Endothelial cell of hepatic sinusoid (primary cell): ENCODE results near the gene PPP2R1B.
"Not testable (repeated sequence)": the region's sequence is repeated elsewhere in the genome, so short reads cannot be mapped to it uniquely, and the experiment has no call there.

ENCODE experiments used
- in situ Hi-C: cut with HindIII; loops from 2 replicates; pipeline ENCODE4 v1.10.0; 2017; ENCODE audit warnings: low sequenced_read_pairs

Gene PPP2R1B

GRCh38 chr11:111785076-111785475 lies 18.9 kb upstream of the PPP2R1B start:
- in situ Hi-C loops, result loop anchor here (5.0 kb wide), 1 partner anchor 198 kb away; no protein-coding TSS in a partner anchor

- in situ Hi-C loops, result not testable (repeated sequence)
Observed at GRCh38 chr11:111784311-111784710, 18.1 kb upstream of the PPP2R1B start.

- in situ Hi-C loops, result no loop called here
Observed at GRCh38 chr11:111782109-111782741, 16.0 kb upstream of the PPP2R1B start.

- in situ Hi-C loops, result loop anchor here (5.0 kb wide), 1 partner anchor 68 kb away; no protein-coding TSS in a partner anchor
Observed at GRCh38 chr11:111779118-111779517, 12.9 kb upstream of the PPP2R1B start.

- in situ Hi-C loops, result loop anchor here (5.0 kb wide), 1 partner anchor 69 kb away; no protein-coding TSS in a partner anchor
Observed at GRCh38 chr11:111778047-111778558, 11.9 kb upstream of the PPP2R1B start.

GRCh38 chr11:111777094-111778046 lies 11.2 kb upstream of the PPP2R1B start:
- in situ Hi-C loops, result loop anchor here (5.0 kb wide), 1 partner anchor 70 kb away; no protein-coding TSS in a partner anchor

GRCh38 chr11:111776398-111777093 lies 10.4 kb upstream of the PPP2R1B start:
- in situ Hi-C loops, result loop anchor here (5.0 kb wide), 1 partner anchor 71 kb away; no protein-coding TSS in a partner anchor

- in situ Hi-C loops, result loop anchor here (5.0 kb wide), 1 partner anchor 72 kb away; no protein-coding TSS in a partner anchor
Observed at GRCh38 chr11:111774955-111775710, 8.9 kb upstream of the PPP2R1B start.

- in situ Hi-C loops, result no loop called here
Observed at GRCh38 chr11:111772535-111772934, 6.3 kb upstream of the PPP2R1B start.

- in situ Hi-C loops, result not testable (repeated sequence)
Observed at GRCh38 chr11:111771205-111771604, 5.0 kb upstream of the PPP2R1B start.

GRCh38 chr11:111770581-111771134 lies 4.5 kb upstream of the PPP2R1B start:
- in situ Hi-C loops, result no loop called here

GRCh38 chr11:111766834-111767142 lies 599 bp upstream of the PPP2R1B start:
- in situ Hi-C loops, result no loop called here

- in situ Hi-C loops, result no loop called here
Observed at GRCh38 chr11:111765320-111765983, 737 bp downstream of the PPP2R1B start.

- in situ Hi-C loops, result loop anchor here (5.0 kb wide), 1 partner anchor 37 kb away; no protein-coding TSS in a partner anchor
Observed at GRCh38 chr11:111764621-111765020, 1.6 kb downstream of the PPP2R1B start.

- in situ Hi-C loops, result loop anchor here (5.0 kb wide), 1 partner anchor 36 kb away; no protein-coding TSS in a partner anchor
Observed at GRCh38 chr11:111762981-111763643, 3.1 kb downstream of the PPP2R1B start.

- in situ Hi-C loops, result loop anchor here (5.0 kb wide), 1 partner anchor 35 kb away; no protein-coding TSS in a partner anchor
Observed at GRCh38 chr11:111762526-111762925, 3.7 kb downstream of the PPP2R1B start.

- in situ Hi-C loops, result loop anchor here (5.0 kb wide), 1 partner anchor 34 kb away; no protein-coding TSS in a partner anchor
Observed at GRCh38 chr11:111761036-111761435, 5.2 kb downstream of the PPP2R1B start.

GRCh38 chr11:111759778-111760407 lies 6.3 kb downstream of the PPP2R1B start:
- in situ Hi-C loops, result loop anchor here (5.0 kb wide), 1 partner anchor 33 kb away; no protein-coding TSS in a partner anchor
